NCI-H128 (cell line): ENCODE measurements around the gene ZFHX3.

Source experiments
- DNase-seq: peaks from one replicate; lab custom pipeline; 2025; ENCODE audit not compliant: unreplicated experiment; lab: John Stamatoyannopoulos, UW

Gene ZFHX3

GRCh38 chr16:72978212-72978611 lies 69.7 kb downstream of the ZFHX3 start:
- no peak for DNase-seq

- DNase-seq: no peak
Measured at GRCh38 chr16:72977127-72977526, 70.8 kb downstream of the ZFHX3 start.

GRCh38 chr16:72976438-72977064 lies 71.4 kb downstream of the ZFHX3 start:
- no peak for DNase-seq

- DNase-seq: no peak
Measured at GRCh38 chr16:72975809-72976437, 72.0 kb downstream of the ZFHX3 start.

- DNase-seq: no peak
Measured at GRCh38 chr16:72974142-72974769, 73.7 kb downstream of the ZFHX3 start.

- no peak for DNase-seq
Measured at GRCh38 chr16:72972878-72973571, 74.9 kb downstream of the ZFHX3 start.

GRCh38 chr16:72971370-72971769 lies 76.6 kb downstream of the ZFHX3 start:
- no peak for DNase-seq

GRCh38 chr16:72970656-72971055 lies 77.3 kb downstream of the ZFHX3 start:
- DNase-seq: no peak

GRCh38 chr16:72969812-72970211 lies 78.1 kb downstream of the ZFHX3 start:
- DNase-seq: no peak

GRCh38 chr16:72969146-72969545 lies 78.8 kb downstream of the ZFHX3 start:
- no peak for DNase-seq

- no peak for DNase-seq
Measured at GRCh38 chr16:72967941-72968340, 80.0 kb downstream of the ZFHX3 start.

- DNase-seq: no peak
Measured at GRCh38 chr16:72963533-72964315, 84.2 kb downstream of the ZFHX3 start.

GRCh38 chr16:72962347-72962746 lies 85.6 kb downstream of the ZFHX3 start:
- no peak for DNase-seq

GRCh38 chr16:72961863-72962262 lies 86.1 kb downstream of the ZFHX3 start:
- no peak for DNase-seq

- DNase-seq: peak; percentile 26
Measured at GRCh38 chr16:72961115-72961832, 86.7 kb downstream of the ZFHX3 start.

GRCh38 chr16:72960101-72960500 lies 87.8 kb downstream of the ZFHX3 start:
- no peak for DNase-seq

- no peak for DNase-seq
Measured at GRCh38 chr16:72959301-72959996, 88.5 kb downstream of the ZFHX3 start.

GRCh38 chr16:72958522-72959076 lies 89.3 kb downstream of the ZFHX3 start:
- DNase-seq: no peak
